Thoracic aorta (tissue), 2 donors: ENCODE data around the gene UBE2D2. TPM values are rescaled to one million over a fixed set of nuclear protein-coding genes. Genes with fewer than 3 reads are reported as not detected.

Experiments
- ATAC-seq: fragments of 150-250 bp; one replicate; pipeline ENCODE4 v1.8.0; 2017; ENCODE audit warnings: low read depth; ENCODE audit not compliant: insufficient number of reproducible peaks, low FRiP score
- DNase-seq: peaks from one replicate; pipeline ENCODE4 v3.0.0-alpha.2; 2020; ENCODE audit warnings: low spot score
- H3K27ac ChIP-seq, 2 donors: fragments of 200-600 bp; sonication (generic); 1 replicate in 1 of 2; 2 replicates in 1 of 2; pipeline ENCODE4 v1.5.1; 2016; ENCODE audit warnings: mild to moderate bottlenecking in 2 of 2, moderate library complexity in 2 of 2
- H3K27me3 ChIP-seq: fragments of 200-600 bp; sonication (generic); replicated peaks from 2 replicates; pipeline ENCODE4 v1.6.0; 2016; ENCODE audit warnings: mild to moderate bottlenecking; ENCODE audit not compliant: insufficient read depth
- H3K36me3 ChIP-seq: fragments of 200-600 bp; sonication (generic); one replicate; pipeline ENCODE4 v1.5.1; 2016
- H3K4me1 ChIP-seq, 2 donors: fragments of 200-600 bp; sonication (generic); 1 replicate in 1 of 2; 2 replicates in 1 of 2; pipeline versions ENCODE4 v1.5.1 to v1.6.0; 2016; ENCODE audit warnings: low read depth in 2 of 2, mild to moderate bottlenecking in 1 of 2; ENCODE audit not compliant: control insufficient read depth in 1 of 2
- H3K4me3 ChIP-seq: fragments of 200-600 bp; sonication (generic); 2 replicates; pipeline ENCODE4 v1.5.1; 2016; ENCODE audit warnings: mild to moderate bottlenecking
- H3K9me3 ChIP-seq: fragments of 200-600 bp; sonication (generic); 2 replicates; pipeline ENCODE4 v1.5.1; 2016
- CTCF ChIP-seq: fragments of 200-600 bp; sonication (generic); IDR thresholded peaks from one replicate; pipeline ENCODE4 v1.5.1; 2019; ENCODE audit warnings: antibody characterized with exemption
- total RNA-seq, 2 donors: library from RNA; depleted of rRNA; stranded (reverse); fragments of >200 nt; gene quantifications; one replicate each; pipeline versions ENCODE4 v1.1.0 to v1.2.3, GENCODE V29; 2016

Gene UBE2D2
- total RNA-seq, 2 donors from 2014 or later, result 51.9 to 66.7 TPM

GRCh38 chr5:139638736-139639618 lies 77.8 kb downstream of the UBE2D2 start:
- TF ChIP-seq CTCF, result no peak
- Histone ChIP-seq H3K9me3 (no peaks in the 10 kb centered on the region), H3K4me3 (peak overlapping the region; percentile 83), H3K27ac (peak overlapping the region; percentile 74 to 76), H3K27me3 (no peaks in the 10 kb centered on the region), H3K36me3 (no peaks in the 10 kb centered on the region), H3K4me1 (peaks cover 25 to 40% of the 10 kb centered on the region in 2 donors)
- DNase-seq (no peak), ATAC-seq (no peak)

- Histone ChIP-seq H3K4me1 (peaks cover 25 to 40% of the 10 kb centered on the region in 2 donors), H3K27ac (no peak overlapping the region), H3K9me3 (no peaks in the 10 kb centered on the region), H3K36me3 (no peaks in the 10 kb centered on the region), H3K4me3 (no peak overlapping the region), H3K27me3 (no peaks in the 10 kb centered on the region)
- DNase-seq, result no peak
- no peak for ATAC-seq
- TF ChIP-seq CTCF, result no peak
Measured at GRCh38 chr5:139639619-139640380, 78.7 kb downstream of the UBE2D2 start.

- no peak for ATAC-seq
- peaks cover 25 to 37% of the 10 kb centered on the region in 2 donors for H3K4me1 ChIP-seq
- H3K36me3 ChIP-seq, result no peaks in the 10 kb centered on the region
- DNase-seq, result no peak
- no peak overlapping the region for H3K4me3 ChIP-seq
- H3K27ac ChIP-seq, result no peak overlapping the region
- no peaks in the 10 kb centered on the region for H3K27me3 ChIP-seq
- H3K9me3 ChIP-seq, result no peaks in the 10 kb centered on the region
- no peak for TF ChIP-seq CTCF
Measured at GRCh38 chr5:139640421-139641115, 79.4 kb downstream of the UBE2D2 start.

GRCh38 chr5:139641116-139642080 lies 80.3 kb downstream of the UBE2D2 start:
- Histone ChIP-seq H3K27me3 (no peaks in the 10 kb centered on the region), H3K9me3 (no peaks in the 10 kb centered on the region), H3K4me1 (peaks cover 18 to 29% of the 10 kb centered on the region in 2 donors), H3K27ac (no peak overlapping the region), H3K4me3 (no peak overlapping the region), H3K36me3 (no peaks in the 10 kb centered on the region)
- no peak for TF ChIP-seq CTCF
- DNase-seq, result no peak
- ATAC-seq, result no peak
